ENCODE results near the gene PXYLP1. TPM values are rescaled to one million over a fixed set of nuclear protein-coding genes. Genes with fewer than 3 reads are reported as not detected.
A peak's percentile ranks its signal among the peaks of the same experiment; 100 is the strongest.

Gene PXYLP1
- total and polyA plus RNA-seq, 2 donors: 41.5 to 49.0 TPM

DNA sequence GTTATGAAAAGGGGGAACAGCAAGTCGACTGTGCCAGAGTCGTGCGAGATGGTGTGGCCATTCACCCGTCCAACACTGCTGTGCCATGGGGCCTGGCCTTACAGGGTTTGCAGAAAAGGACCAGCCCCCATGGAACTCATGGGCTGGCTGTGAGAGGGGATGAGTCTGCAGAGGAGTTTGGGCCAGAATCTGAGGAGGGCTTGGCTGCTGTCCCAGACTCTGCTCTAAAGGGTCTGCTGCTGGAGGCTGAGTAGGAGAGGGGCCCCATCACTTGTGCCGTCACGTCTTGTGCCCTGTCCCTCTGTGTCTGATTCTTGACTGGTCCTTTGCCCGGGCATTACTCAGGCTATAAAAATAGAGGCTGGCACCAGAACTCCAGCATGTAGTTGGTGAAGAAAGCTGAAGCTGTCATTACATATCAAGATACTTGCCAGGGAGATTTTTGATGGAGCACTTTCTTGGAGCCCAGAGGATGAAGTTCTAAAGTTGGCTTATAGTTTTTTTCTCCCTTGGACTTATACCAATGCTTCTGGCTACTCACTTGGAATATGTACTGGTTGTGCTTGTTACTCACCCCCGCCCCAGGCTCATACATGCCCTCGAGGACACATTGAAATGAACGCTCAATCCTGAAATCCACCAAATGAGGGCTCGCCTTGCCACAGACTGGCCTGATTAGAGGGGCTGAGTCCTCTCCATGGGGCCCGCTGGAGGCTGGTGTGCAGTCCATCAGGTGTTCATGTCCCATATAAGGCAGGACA is 10.2 kb downstream of the PXYLP1 start:
- Histone ChIP-seq H3K4me3 (ENCODE audit: low read length in 2 of 2) (no peak overlapping the region), H3K27ac (ENCODE audit: low read depth in 1 of 2, low read length in 1 of 2) (peak overlapping the region in 1 of 2 donors; percentile 25), H3K36me3 (ENCODE audit: control insufficient read depth in 2 of 2, insufficient read depth in 2 of 2, low read length in 1 of 2) (peaks cover 11 to 33% of the 10 kb centered on the region in 2 donors), H3K27me3 (ENCODE audit: control insufficient read depth in 2 of 2, insufficient read depth in 1 of 2, low read length in 1 of 2) (no peaks in the 10 kb centered on the region), H3K4me1 (ENCODE audit: control insufficient read depth in 2 of 2, insufficient read depth in 2 of 2, low read length in 2 of 2) (peaks cover 51 to 60% of the 10 kb centered on the region in 2 donors), H3K9me3 (ENCODE audit: control insufficient read depth in 2 of 2, insufficient read depth in 1 of 2, low read length in 1 of 2) (no peaks in the 10 kb centered on the region)
- DNase-seq (ENCODE audit: low read depth in 6 of 9, low spot score in 9 of 9): no peak
- WGBS: 91% methylated on average over 12 of the region's 12 CpGs

DNA sequence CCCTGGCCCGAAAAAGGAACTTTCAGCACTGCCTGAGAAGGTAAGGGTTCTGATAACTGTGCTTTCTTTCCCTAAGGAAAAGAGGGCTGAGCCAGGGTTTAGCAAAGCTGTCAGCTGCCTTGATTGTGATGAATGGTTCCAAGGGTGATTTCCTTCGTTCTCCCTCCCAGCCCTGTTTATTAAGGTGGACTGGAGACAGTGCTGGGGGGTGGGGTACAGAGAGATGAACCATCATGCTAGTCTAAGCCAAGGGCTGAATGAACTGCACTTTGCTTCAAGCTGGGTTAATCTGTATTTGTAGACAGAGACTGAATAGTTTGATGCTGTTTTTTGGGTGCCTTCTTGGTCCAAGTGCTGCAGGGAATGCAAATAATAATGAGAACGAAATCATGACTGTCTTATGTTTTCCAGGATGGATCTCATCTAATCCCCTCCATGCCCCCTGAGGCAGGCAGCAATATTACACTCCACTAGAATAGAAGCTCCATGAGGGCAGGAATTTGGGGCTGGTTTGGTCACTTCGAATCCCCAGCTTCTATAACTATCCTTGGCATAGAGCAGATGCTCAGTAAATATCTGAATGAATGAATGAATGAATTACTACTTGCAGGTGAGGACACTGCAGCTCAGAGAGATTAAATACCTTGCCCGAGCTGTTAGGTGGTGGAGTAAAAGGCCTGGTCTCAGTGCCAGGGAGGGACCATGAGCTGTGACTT is 10.9 kb downstream of the PXYLP1 start:
- Histone ChIP-seq H3K9me3 (ENCODE audit: control insufficient read depth in 2 of 2, insufficient read depth in 1 of 2, low read length in 1 of 2) (no peaks in the 10 kb centered on the region), H3K27me3 (ENCODE audit: control insufficient read depth in 2 of 2, insufficient read depth in 1 of 2, low read length in 1 of 2) (no peaks in the 10 kb centered on the region), H3K27ac (ENCODE audit: low read depth in 1 of 2, low read length in 1 of 2) (peak overlapping the region in 1 of 2 donors; percentile 77), H3K4me1 (ENCODE audit: control insufficient read depth in 2 of 2, insufficient read depth in 2 of 2, low read length in 2 of 2) (peaks cover 45 to 54% of the 10 kb centered on the region in 2 donors), H3K36me3 (ENCODE audit: control insufficient read depth in 2 of 2, insufficient read depth in 2 of 2, low read length in 1 of 2) (peaks cover 9 to 36% of the 10 kb centered on the region in 2 donors), H3K4me3 (ENCODE audit: low read length in 2 of 2) (no peak overlapping the region)
- 96% methylated on average over 5 of the region's 5 CpGs for WGBS
- no peak for DNase-seq (ENCODE audit: low read depth in 6 of 9, low spot score in 9 of 9)

GRCh38 chr3:141243271-141243707 is 11.7 kb downstream of the PXYLP1 start:
- H3K4me1 ChIP-seq (ENCODE audit: control insufficient read depth in 2 of 2, insufficient read depth in 2 of 2, low read length in 2 of 2): peaks cover 38 to 46% of the 10 kb centered on the region in 2 donors
- H3K27ac ChIP-seq (ENCODE audit: low read depth in 1 of 2, low read length in 1 of 2): peak overlapping the region in 1 of 2 donors; percentile 77
- WGBS: 70% methylated on average over 11 of the region's 11 CpGs
- no peaks in the 10 kb centered on the region for H3K27me3 ChIP-seq (ENCODE audit: control insufficient read depth in 2 of 2, insufficient read depth in 1 of 2, low read length in 1 of 2)
- H3K9me3 ChIP-seq (ENCODE audit: control insufficient read depth in 2 of 2, insufficient read depth in 1 of 2, low read length in 1 of 2): no peaks in the 10 kb centered on the region
- DNase-seq (ENCODE audit: low read depth in 6 of 9, low spot score in 9 of 9): peak in 1 of 9 donors; percentile 72
- peaks cover 9 to 40% of the 10 kb centered on the region in 2 donors for H3K36me3 ChIP-seq (ENCODE audit: control insufficient read depth in 2 of 2, insufficient read depth in 2 of 2, low read length in 1 of 2)
- no peak overlapping the region for H3K4me3 ChIP-seq (ENCODE audit: low read length in 2 of 2)

DNA sequence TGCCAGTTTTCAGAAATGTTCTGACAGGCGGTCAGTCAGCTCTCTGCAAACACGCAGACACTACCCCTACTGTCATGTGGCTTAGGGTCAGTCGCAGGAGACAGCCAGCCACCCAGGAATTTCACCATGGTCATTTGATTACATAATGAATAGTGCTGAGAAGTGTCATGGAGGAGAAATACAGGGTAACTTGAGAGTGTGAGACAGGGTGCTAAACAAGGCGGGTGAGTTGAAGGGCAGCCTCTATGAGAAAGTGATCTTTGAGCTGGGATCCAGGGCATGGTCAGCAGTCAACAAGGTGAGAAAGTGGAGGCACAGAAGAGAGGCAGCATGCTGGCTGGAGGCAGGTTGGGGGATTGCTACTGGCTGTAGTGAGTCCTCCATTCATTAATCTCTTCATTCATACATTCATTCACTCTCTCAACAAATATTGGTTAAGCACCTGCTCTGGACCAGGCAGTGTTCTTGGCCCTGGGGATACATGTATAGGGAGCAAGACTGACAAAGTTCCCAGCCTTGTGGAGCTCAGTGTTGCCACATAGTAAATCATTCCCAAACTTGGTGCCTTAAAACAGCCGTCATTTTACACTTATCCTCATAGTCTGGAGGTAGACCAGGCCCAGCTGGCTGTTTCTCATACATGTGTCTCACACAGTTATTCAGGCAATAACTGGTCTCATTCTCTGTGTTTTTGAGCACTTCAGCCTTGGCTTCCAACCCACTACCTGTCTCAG is 14.8 kb downstream of the PXYLP1 start:
- H3K4me1 ChIP-seq (ENCODE audit: control insufficient read depth in 2 of 2, insufficient read depth in 2 of 2, low read length in 2 of 2): peaks cover 23 to 28% of the 10 kb centered on the region in 2 donors
- WGBS: 98% methylated on average over 5 of the region's 5 CpGs
- no peak for DNase-seq (ENCODE audit: low read depth in 6 of 9, low spot score in 9 of 9)
- peaks cover 13 to 45% of the 10 kb centered on the region in 2 donors for H3K36me3 ChIP-seq (ENCODE audit: control insufficient read depth in 2 of 2, insufficient read depth in 2 of 2, low read length in 1 of 2)
- H3K27me3 ChIP-seq (ENCODE audit: control insufficient read depth in 2 of 2, insufficient read depth in 1 of 2, low read length in 1 of 2): no peaks in the 10 kb centered on the region
- H3K4me3 ChIP-seq (ENCODE audit: low read length in 2 of 2): no peak overlapping the region
- no peaks in the 10 kb centered on the region for H3K9me3 ChIP-seq (ENCODE audit: control insufficient read depth in 2 of 2, insufficient read depth in 1 of 2, low read length in 1 of 2)
- no peak overlapping the region for H3K27ac ChIP-seq (ENCODE audit: low read depth in 1 of 2, low read length in 1 of 2)

GRCh38 chr3:141246958-141247301 is 15.3 kb downstream of the PXYLP1 start:
- H3K27me3 ChIP-seq (ENCODE audit: control insufficient read depth in 2 of 2, insufficient read depth in 1 of 2, low read length in 1 of 2): no peaks in the 10 kb centered on the region
- no peak overlapping the region for H3K27ac ChIP-seq (ENCODE audit: low read depth in 1 of 2, low read length in 1 of 2)
- H3K4me1 ChIP-seq (ENCODE audit: control insufficient read depth in 2 of 2, insufficient read depth in 2 of 2, low read length in 2 of 2): peaks cover 21 to 24% of the 10 kb centered on the region in 2 donors
- no peak for DNase-seq (ENCODE audit: low read depth in 6 of 9, low spot score in 9 of 9)
- peaks cover 14 to 46% of the 10 kb centered on the region in 2 donors for H3K36me3 ChIP-seq (ENCODE audit: control insufficient read depth in 2 of 2, insufficient read depth in 2 of 2, low read length in 1 of 2)
- WGBS: 89% methylated on average over 2 of the region's 2 CpGs
- no peaks in the 10 kb centered on the region for H3K9me3 ChIP-seq (ENCODE audit: control insufficient read depth in 2 of 2, insufficient read depth in 1 of 2, low read length in 1 of 2)
- H3K4me3 ChIP-seq (ENCODE audit: low read length in 2 of 2): no peak overlapping the region

DNA sequence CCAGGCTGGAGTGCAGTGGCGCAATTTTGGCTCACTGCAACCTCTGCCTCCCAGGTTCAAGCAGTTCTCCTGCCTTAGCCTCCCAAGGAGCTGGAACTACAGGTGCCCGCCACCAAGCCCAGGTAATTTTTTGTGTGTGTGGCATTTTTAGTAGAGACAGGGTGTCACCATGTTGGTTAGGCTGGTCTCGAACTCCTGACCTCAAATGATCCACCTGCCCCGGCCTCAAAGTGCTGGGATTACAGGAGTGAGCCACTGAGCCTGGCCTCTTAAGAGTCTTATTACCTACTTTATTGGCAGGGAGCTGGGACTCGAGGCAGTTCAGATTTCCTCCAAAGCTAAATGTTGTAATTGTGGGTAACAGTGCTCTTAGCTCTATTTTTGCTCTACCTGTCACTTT is 16.4 kb downstream of the PXYLP1 start:
- Histone ChIP-seq H3K9me3 (ENCODE audit: control insufficient read depth in 2 of 2, insufficient read depth in 1 of 2, low read length in 1 of 2) (no peaks in the 10 kb centered on the region), H3K27ac (ENCODE audit: low read depth in 1 of 2, low read length in 1 of 2) (no peak overlapping the region), H3K4me3 (ENCODE audit: low read length in 2 of 2) (no peak overlapping the region), H3K36me3 (ENCODE audit: control insufficient read depth in 2 of 2, insufficient read depth in 2 of 2, low read length in 1 of 2) (peaks cover 10 to 39% of the 10 kb centered on the region in 2 donors), H3K27me3 (ENCODE audit: control insufficient read depth in 2 of 2, insufficient read depth in 1 of 2, low read length in 1 of 2) (no peaks in the 10 kb centered on the region), H3K4me1 (ENCODE audit: control insufficient read depth in 2 of 2, insufficient read depth in 2 of 2, low read length in 2 of 2) (peaks cover 16 to 17% of the 10 kb centered on the region in 2 donors)
- WGBS: 96% methylated on average over 5 of the region's 5 CpGs
- DNase-seq (ENCODE audit: low read depth in 6 of 9, low spot score in 9 of 9): no peak

DNA sequence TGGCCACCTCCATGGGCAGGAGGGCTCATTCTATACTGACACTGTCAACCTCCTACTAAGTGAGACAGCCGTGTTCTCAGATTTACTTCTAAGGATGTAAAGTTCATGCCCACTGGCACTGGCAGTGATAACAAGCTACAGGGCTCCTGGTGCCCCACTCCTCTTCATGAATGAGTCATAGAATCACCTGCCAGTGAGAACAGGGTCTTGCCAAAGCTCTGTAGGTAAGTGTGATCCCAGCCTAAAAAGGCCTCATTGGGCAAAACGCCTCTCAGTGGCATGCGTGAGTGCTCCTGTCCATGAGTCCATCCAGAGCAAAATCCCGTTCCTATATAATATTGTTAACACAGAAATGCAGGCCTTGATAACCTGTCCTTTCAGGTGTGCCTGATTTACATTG is 17.4 kb downstream of the PXYLP1 start:
- WGBS: 90% methylated on average over 4 of the region's 4 CpGs
- H3K9me3 ChIP-seq (ENCODE audit: control insufficient read depth in 2 of 2, insufficient read depth in 1 of 2, low read length in 1 of 2): no peaks in the 10 kb centered on the region
- peaks cover 8 to 34% of the 10 kb centered on the region in 2 donors for H3K36me3 ChIP-seq (ENCODE audit: control insufficient read depth in 2 of 2, insufficient read depth in 2 of 2, low read length in 1 of 2)
- DNase-seq (ENCODE audit: low read depth in 6 of 9, low spot score in 9 of 9): no peak
- H3K27me3 ChIP-seq (ENCODE audit: control insufficient read depth in 2 of 2, insufficient read depth in 1 of 2, low read length in 1 of 2): no peaks in the 10 kb centered on the region
- peaks cover 14 to 18% of the 10 kb centered on the region in 2 donors for H3K4me1 ChIP-seq (ENCODE audit: control insufficient read depth in 2 of 2, insufficient read depth in 2 of 2, low read length in 2 of 2)
- H3K27ac ChIP-seq (ENCODE audit: low read depth in 1 of 2, low read length in 1 of 2): no peak overlapping the region
- no peak overlapping the region for H3K4me3 ChIP-seq (ENCODE audit: low read length in 2 of 2)

DNA sequence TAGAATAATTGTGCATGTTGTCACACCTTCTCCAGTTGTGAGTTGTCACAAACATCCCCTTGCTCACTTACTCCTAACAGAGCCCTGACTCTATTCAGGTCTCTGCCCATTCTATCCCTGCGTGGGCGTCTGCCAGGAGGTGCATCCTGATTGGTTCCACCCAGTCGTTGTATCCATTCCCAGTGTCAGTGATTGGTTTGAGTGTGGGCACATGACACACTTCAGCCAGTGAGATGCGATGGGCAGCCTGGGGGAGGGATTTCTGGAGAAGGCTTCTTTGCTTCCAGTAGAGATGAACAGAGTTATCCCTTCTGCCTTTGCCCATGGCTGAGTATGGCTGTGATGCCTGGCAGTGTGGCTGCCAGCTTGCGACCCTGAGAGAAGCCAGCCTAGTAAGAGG is 18.7 kb downstream of the PXYLP1 start:
- 95% methylated on average over 5 of the region's 5 CpGs for WGBS
- Histone ChIP-seq H3K27ac (ENCODE audit: low read depth in 1 of 2, low read length in 1 of 2) (no peak overlapping the region), H3K36me3 (ENCODE audit: control insufficient read depth in 2 of 2, insufficient read depth in 2 of 2, low read length in 1 of 2) (peaks cover 8 to 34% of the 10 kb centered on the region in 2 donors), H3K27me3 (ENCODE audit: control insufficient read depth in 2 of 2, insufficient read depth in 1 of 2, low read length in 1 of 2) (no peaks in the 10 kb centered on the region), H3K4me1 (ENCODE audit: control insufficient read depth in 2 of 2, insufficient read depth in 2 of 2, low read length in 2 of 2) (peaks cover 19 to 23% of the 10 kb centered on the region in 2 donors), H3K9me3 (ENCODE audit: control insufficient read depth in 2 of 2, insufficient read depth in 1 of 2, low read length in 1 of 2) (no peaks in the 10 kb centered on the region), H3K4me3 (ENCODE audit: low read length in 2 of 2) (no peak overlapping the region)
- DNase-seq (ENCODE audit: low read depth in 6 of 9, low spot score in 9 of 9): no peak

- Histone ChIP-seq H3K4me3 (ENCODE audit: low read length in 2 of 2) (no peak overlapping the region), H3K27me3 (ENCODE audit: control insufficient read depth in 2 of 2, insufficient read depth in 1 of 2, low read length in 1 of 2) (no peaks in the 10 kb centered on the region), H3K9me3 (ENCODE audit: control insufficient read depth in 2 of 2, insufficient read depth in 1 of 2, low read length in 1 of 2) (no peaks in the 10 kb centered on the region), H3K4me1 (ENCODE audit: control insufficient read depth in 2 of 2, insufficient read depth in 2 of 2, low read length in 2 of 2) (peaks cover 24 to 28% of the 10 kb centered on the region in 2 donors), H3K27ac (ENCODE audit: low read depth in 1 of 2, low read length in 1 of 2) (no peak overlapping the region), H3K36me3 (ENCODE audit: control insufficient read depth in 2 of 2, insufficient read depth in 2 of 2, low read length in 1 of 2) (peaks cover 8 to 31% of the 10 kb centered on the region in 2 donors)
- 91% methylated on average over 4 of the region's 4 CpGs for WGBS
- DNase-seq (ENCODE audit: low read depth in 6 of 9, low spot score in 9 of 9): no peak
Measured at GRCh38 chr3:141250828-141251227, 19.2 kb downstream of the PXYLP1 start.

Measured in thymus (tissue), 11 donors.